Activated naive CD8-positive, alpha-beta T cell treated with anti-CD3 and anti-CD28 coated beads, Interleukin-2, amount 10 ng/mL, durations not matched to agents 7 days and 5 days (primary cell): ENCODE data around the gene LGMN. TPM values are rescaled to one million over a fixed set of nuclear protein-coding genes. Genes with fewer than 3 reads are reported as not detected.
"Not testable (repeated sequence)": the region's sequence is repeated elsewhere in the genome, so short reads cannot be mapped to it uniquely, and the experiment has no call there.

Experiments used
- ATAC-seq: fragments of 150-1000 bp; cut with Tn5 transposase; one replicate; pipeline ENCODE4 v1.10.0; 2021; ENCODE audit warnings: low read depth, moderate library complexity
- POLR2A ChIA-PET: fragments of 350-600 bp; sonication (Branson Sonifier 250); formaldehyde crosslinking; loops from one replicate; lab custom pipeline; 2021; ENCODE audit warnings: antibody characterized with exemption; lab: Charles Lee
- DNase-seq: peaks from one replicate; pipeline ENCODE4 v3.0.0; 2021
- H3K27ac Mint-ChIP-seq: one replicate; pipeline ENCODE4 v1.8.0; 2022; ENCODE audit warnings: mild to moderate bottlenecking, mixed read lengths
- H3K27me3 Mint-ChIP-seq: one replicate; pipeline ENCODE4 v1.8.0; 2022; ENCODE audit warnings: mild to moderate bottlenecking, moderate library complexity, mixed read lengths
- H3K36me3 Mint-ChIP-seq: one replicate; pipeline ENCODE4 v1.8.0; 2021; ENCODE audit warnings: mild to moderate bottlenecking, mixed read lengths
- H3K4me1 Mint-ChIP-seq: one replicate; pipeline ENCODE4 v1.8.0; 2021; ENCODE audit warnings: mixed read lengths
- H3K4me3 Mint-ChIP-seq: one replicate; pipeline ENCODE4 v1.8.0; 2022; ENCODE audit warnings: mild to moderate bottlenecking, moderate library complexity, mixed read lengths
- H3K9me3 Mint-ChIP-seq: one replicate; pipeline ENCODE4 v1.8.0; 2021; ENCODE audit warnings: mixed read lengths
- total RNA-seq, 2 experiments: library from RNA; stranded (reverse); gene quantifications; one replicate each; pipeline ENCODE4 v1.2.3, GENCODE V29; 2021

The LGMN gene
- total RNA-seq, 2 experiments from 2014 or later, result 13.4 to 16.7 TPM

DNA sequence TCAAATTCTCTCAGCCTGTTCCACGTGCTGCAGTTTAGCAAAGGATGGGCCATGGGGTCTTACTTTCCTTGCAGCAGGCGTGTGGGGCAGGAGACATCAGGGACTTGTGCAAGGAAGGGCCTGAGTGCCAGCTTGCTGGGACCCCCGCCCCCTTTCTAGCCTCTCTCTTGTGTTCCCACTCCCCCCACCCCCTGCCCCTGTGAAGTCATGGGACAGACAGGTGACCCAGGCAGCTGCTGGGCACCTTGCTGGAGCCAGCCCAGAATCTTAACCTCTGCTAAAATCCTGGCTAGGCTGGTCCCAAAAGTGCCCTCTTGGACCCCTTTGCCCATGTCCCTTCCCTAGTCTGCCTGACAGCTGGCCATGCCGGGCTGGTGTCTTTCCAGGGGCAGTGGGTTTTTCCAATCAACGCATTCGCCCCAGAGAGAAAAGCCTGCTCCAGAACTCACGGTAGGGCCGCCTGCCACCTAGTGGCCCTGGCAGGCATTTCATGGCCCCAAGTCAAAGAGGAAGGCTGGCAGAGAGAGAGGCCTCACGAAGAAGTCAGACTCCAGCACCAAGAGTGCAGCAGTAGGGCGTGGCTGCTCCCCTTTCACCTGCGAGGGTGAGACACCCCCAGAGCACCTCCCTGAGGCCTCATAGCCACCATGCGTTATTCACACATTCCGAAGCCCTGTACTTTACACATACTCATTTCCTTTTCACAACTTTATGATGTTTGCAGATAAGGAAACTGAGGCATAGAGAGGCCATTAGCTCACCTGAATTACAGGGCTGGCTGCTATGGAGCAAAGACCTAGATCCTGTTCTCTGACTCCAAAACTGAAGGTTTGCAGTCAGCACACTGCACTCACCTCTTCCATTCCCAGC is 67.4 kb downstream of the LGMN start:
- ATAC-seq (peak; percentile 60), DNase-seq (peak; percentile 82)
- peaks cover 33% of the 10 kb centered on the region for H3K4me1 Mint-ChIP-seq
- H3K27ac Mint-ChIP-seq, result peak overlapping the region; percentile 45
- H3K27me3 Mint-ChIP-seq, result no peaks in the 10 kb centered on the region
- no peak overlapping the region for H3K4me3 Mint-ChIP-seq
- H3K9me3 Mint-ChIP-seq, result peaks cover 1% of the 10 kb centered on the region
- POLR2A ChIA-PET, result no interaction called here
- H3K36me3 Mint-ChIP-seq, result peaks cover 53% of the 10 kb centered on the region

DNA sequence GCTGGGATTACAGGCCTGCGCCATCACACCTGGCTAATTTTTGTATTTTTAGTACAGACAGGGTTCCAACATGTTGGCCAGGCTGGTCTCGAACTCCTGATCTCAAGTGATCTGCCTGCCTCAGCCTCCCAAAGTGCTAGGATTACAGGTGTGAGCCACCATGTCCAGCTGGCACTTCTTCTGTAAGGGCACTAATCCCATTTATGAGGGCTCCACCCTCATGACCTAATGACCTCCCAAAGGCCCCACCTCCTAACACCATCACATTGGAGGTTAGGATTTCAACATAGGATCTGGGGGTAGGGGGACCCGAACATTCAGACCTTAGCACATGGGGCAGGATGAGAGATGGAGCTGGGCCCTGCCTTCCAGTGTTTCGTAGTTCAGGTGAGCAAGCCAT is 68.1 kb downstream of the LGMN start:
- H3K9me3 Mint-ChIP-seq, DNase-seq, H3K27ac Mint-ChIP-seq, ATAC-seq, POLR2A ChIA-PET, H3K4me3 Mint-ChIP-seq, H3K27me3 Mint-ChIP-seq: not testable (repeated sequence)
- Mint-ChIP-seq H3K36me3 (peaks cover 52% of the 10 kb centered on the region), H3K4me1 (peaks cover 40% of the 10 kb centered on the region)

DNA sequence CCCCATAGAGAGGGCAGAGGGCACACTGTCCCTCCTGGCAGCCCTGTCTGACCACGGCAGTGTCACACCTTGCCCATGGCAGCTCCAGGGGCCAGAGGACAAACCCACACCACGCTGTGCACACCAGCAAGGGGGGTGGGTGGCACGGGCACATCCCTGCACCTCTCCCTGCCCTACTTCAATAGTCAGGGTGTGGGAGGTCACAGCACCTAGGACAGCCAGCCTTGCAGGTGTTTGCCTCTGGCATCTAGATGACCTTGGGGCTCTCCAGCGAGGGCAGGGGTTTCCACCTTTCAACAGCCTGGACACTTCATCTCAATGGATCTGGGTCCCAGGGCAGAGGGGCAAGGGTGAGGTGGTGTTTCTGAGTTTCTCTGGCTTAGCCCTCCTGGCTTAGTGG is 69.2 kb downstream of the LGMN start:
- POLR2A ChIA-PET, result no interaction called here

DNA sequence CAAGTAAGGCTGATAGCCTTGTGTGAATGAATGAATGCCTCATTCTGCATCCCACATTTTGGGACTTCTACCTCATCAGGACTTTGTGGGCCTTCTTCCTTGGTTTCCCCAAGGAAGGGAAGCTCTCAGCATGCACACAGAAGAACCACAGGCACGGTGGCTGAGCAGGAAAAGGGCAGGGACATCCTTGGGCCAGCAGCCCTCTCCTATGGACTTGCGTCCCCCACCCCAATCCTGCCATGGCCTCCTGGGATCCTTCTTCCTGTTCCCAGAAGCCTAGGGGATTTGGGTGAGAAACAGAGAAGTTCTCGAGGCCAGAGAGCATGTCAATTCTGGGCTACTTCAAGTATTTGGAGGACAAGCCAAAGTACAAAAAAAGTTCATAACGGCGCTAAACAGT is 69.7 kb downstream of the LGMN start:
- no peak overlapping the region for H3K4me3 Mint-ChIP-seq
- H3K4me1 Mint-ChIP-seq, result peaks cover 44% of the 10 kb centered on the region
- DNase-seq (no peak), ATAC-seq (no peak)
- H3K9me3 Mint-ChIP-seq, result peaks cover 1% of the 10 kb centered on the region
- POLR2A ChIA-PET, result no interaction called here
- H3K36me3 Mint-ChIP-seq, result peaks cover 58% of the 10 kb centered on the region
- no peak overlapping the region for H3K27ac Mint-ChIP-seq
- H3K27me3 Mint-ChIP-seq, result no peaks in the 10 kb centered on the region

More for the DNA sequence above, 69.2 kb downstream of the LGMN start:
- Mint-ChIP-seq H3K27me3 (no peaks in the 10 kb centered on the region), H3K4me1 (peaks cover 44% of the 10 kb centered on the region), H3K4me3 (no peak overlapping the region), H3K36me3 (peaks cover 56% of the 10 kb centered on the region), H3K27ac (no peak overlapping the region), H3K9me3 (peaks cover 1% of the 10 kb centered on the region)
- no peak for ATAC-seq
- no peak for DNase-seq

DNA sequence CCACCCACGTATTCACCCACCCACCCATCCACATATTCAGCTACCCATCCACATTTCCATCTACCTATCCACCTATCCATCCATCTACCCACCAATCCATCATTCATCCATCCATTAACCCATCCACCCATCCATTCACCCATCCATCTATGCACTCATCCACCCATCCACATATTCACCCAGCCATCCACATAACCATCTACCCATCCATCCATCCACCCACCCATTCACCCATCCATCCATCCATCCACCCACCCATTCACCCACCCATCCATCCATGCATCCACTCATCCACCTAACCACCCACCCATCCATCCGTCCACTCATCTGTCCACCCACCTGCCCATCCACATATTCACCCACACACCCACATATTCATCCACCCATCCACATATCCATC is 70.5 kb downstream of the LGMN start:
- H3K4me3 Mint-ChIP-seq, result no peak overlapping the region
- H3K27ac Mint-ChIP-seq, result no peak overlapping the region
- H3K36me3 Mint-ChIP-seq, result peaks cover 58% of the 10 kb centered on the region
- H3K9me3 Mint-ChIP-seq, result peaks cover 1% of the 10 kb centered on the region
- no peaks in the 10 kb centered on the region for H3K27me3 Mint-ChIP-seq
- H3K4me1 Mint-ChIP-seq, result peaks cover 44% of the 10 kb centered on the region
- DNase-seq, result no peak
- ATAC-seq, result no peak
- POLR2A ChIA-PET, result interaction anchor here (2.0 kb wide), 1 partner anchor 27 kb away, joined by 10 read pairs; no protein-coding TSS in a partner anchor

DNA sequence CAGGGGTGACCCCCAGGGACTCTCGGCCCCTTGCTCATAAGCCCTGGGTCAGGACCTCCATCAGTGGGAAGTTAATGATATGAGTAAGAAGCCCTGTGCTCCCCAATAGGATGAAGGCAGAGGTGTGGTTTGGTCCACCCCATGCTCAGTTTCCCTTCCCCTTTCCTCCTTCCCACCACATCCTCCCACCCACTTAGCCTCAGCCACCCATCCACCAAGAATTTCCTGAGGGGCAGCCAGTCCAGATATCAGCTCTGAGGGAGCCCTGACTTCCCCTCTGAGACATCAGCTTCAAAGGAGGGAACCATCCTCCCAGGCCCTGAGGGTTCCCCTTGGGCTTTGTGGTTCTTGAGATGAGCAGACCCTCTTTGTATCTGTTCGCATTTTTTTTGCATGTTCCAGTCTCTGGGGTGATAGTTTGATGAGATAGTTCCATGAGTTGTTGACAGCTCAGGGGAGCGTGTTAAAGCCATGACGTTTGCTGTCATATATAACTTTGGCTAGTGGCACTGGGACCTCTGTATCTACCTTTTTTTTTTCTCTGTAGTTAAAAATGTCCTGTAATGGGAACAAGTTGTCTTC is 71.2 kb downstream of the LGMN start:
- peaks cover 61% of the 10 kb centered on the region for H3K36me3 Mint-ChIP-seq
- H3K27ac Mint-ChIP-seq, result peak overlapping the region; percentile 51
- no peaks in the 10 kb centered on the region for H3K27me3 Mint-ChIP-seq
- POLR2A ChIA-PET, result interaction anchor here (0.9 to 2.0 kb wide), 4 partner anchors 9 to 99 kb away, joined by 3 to 10 read pairs (median 3); no protein-coding TSS in a partner anchor
- peaks cover 42% of the 10 kb centered on the region for H3K4me1 Mint-ChIP-seq
- H3K4me3 Mint-ChIP-seq, result peak overlapping the region; percentile 14
- ATAC-seq (peak; percentile 72), DNase-seq (no peak)
- peaks cover 1% of the 10 kb centered on the region for H3K9me3 Mint-ChIP-seq

DNA sequence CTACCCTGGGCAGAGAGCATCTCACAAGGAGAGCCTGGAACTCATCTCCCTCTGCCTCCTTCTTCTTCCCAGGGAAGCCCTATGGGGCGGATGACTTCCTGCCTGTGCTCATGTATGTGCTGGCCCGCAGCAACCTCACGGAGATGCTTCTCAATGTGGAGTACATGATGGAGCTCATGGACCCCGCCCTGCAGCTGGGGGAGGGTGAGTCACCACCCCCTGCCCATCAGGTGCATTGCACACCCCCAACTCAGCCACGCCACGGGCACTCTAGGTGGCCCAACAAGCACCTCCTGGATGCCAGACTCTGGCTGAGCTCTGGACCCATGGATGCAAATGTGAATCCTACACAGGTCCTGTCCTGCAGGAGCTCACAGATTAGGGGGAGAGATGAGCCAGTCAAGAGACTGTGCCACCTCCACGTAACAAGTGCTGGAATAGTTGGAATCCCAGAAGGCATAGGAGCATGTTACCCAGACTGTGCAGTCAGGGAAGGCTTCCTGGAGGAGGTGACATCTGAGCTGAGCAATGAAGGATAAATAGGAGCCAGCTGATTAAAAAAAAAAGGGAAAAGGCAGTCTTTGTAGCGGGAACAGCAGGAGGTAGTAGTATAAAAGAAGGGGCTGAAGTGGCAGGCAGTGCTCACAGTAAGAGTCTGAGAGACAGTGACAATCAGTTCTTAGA is 71.9 kb downstream of the LGMN start:
- Mint-ChIP-seq H3K27ac (peak overlapping the region; percentile 51), H3K4me1 (peaks cover 42% of the 10 kb centered on the region), H3K4me3 (peak overlapping the region; percentile 34), H3K9me3 (peaks cover 1% of the 10 kb centered on the region), H3K27me3 (no peaks in the 10 kb centered on the region), H3K36me3 (peaks cover 63% of the 10 kb centered on the region)
- POLR2A ChIA-PET, result interaction anchor here (0.9 to 2.0 kb wide), 4 partner anchors 8 to 98 kb away, joined by 3 to 10 read pairs (median 3); no protein-coding TSS in a partner anchor
- DNase-seq, result no peak
- no peak for ATAC-seq

DNA sequence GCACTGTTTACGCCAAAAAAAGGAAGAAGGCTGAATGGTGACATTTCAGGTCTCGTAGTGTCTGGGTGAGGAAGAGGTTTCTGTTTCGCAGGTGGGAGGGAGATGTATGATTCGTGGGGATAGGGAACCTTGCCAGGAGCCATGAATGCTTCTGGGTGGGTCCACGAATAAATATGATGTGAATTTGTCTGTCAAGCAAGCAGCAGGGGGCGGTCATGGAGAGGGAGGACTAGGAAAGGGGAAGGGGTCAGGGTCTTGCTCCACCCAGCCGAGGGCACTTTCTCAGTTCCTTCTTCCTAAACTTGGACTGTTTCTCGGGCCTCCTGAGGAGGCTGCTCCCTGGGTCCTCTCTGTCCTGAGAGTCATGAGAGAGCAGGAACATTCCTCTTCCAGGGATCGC is 72.5 kb downstream of the LGMN start:
- no peaks in the 10 kb centered on the region for H3K27me3 Mint-ChIP-seq
- H3K4me3 Mint-ChIP-seq, result peak overlapping the region; percentile 54
- no peak for DNase-seq
- POLR2A ChIA-PET, result no interaction called here
- H3K9me3 Mint-ChIP-seq, result peaks cover 1% of the 10 kb centered on the region
- peaks cover 38% of the 10 kb centered on the region for H3K4me1 Mint-ChIP-seq
- peaks cover 58% of the 10 kb centered on the region for H3K36me3 Mint-ChIP-seq
- peak overlapping the region; percentile 61 for H3K27ac Mint-ChIP-seq
- no peak for ATAC-seq

DNA sequence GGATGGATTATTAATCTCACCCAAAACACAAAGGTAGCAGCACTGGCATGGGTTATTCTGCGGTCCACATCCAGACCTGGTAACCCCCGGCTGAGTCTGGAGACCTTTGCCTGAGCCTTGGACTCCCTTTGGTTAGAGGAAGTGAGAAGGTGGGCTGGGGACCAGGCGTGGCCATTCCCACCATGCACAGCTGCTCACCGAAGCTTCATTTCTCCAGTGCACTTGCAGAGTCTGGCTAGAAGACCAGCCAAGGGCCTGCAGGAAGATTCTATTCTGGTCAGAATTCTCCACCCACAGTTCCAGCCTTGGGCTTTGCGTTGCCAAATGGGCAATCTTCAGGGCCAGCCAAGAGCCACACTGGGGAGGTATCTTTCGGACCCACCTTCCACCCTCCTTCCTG is 73.0 kb downstream of the LGMN start:
- POLR2A ChIA-PET, result interaction anchor here (0.8 to 1.2 kb wide), 2 partner anchors 14 to 23 kb away, joined by 3 to 4 read pairs; no protein-coding TSS in a partner anchor
- H3K36me3 Mint-ChIP-seq, result peaks cover 57% of the 10 kb centered on the region
- ATAC-seq (no peak), DNase-seq (no peak)
- H3K4me1 Mint-ChIP-seq, result peaks cover 41% of the 10 kb centered on the region
- peaks cover 1% of the 10 kb centered on the region for H3K9me3 Mint-ChIP-seq
- peak overlapping the region; percentile 61 for H3K27ac Mint-ChIP-seq
- no peaks in the 10 kb centered on the region for H3K27me3 Mint-ChIP-seq
- peak overlapping the region; percentile 54 for H3K4me3 Mint-ChIP-seq

DNA sequence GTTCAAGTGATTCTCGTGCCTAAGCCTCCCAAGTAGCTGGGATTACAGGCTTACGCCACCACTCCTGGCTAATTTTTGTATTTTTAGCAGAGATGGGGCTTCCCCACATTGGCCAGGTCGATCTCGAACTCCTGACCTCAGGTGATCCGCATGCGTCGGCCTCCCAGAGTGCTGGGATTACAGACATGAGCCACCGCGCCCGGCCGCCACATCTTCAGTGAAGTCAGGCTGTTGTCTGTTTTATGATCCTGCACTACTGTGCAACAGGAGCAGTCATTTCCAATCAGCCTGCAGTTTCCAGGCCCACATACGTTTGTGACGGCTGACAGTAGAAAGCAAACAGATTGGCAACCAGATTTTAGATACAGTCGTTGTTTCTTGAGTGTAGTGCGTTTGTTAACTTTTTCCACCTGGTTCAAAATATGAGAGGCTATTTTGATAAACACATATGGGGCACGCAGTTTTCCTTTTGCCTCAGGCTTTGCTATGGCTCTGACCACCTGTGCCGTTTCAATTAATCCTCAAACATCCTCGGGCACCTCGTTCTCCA is 74.8 kb downstream of the LGMN start:
- ATAC-seq (no peak), DNase-seq (no peak)
- Mint-ChIP-seq H3K27me3 (no peaks in the 10 kb centered on the region), H3K4me3 (no peak overlapping the region), H3K27ac (peak overlapping the region; percentile 10), H3K4me1 (peaks cover 52% of the 10 kb centered on the region), H3K9me3 (peaks cover 1% of the 10 kb centered on the region), H3K36me3 (peaks cover 52% of the 10 kb centered on the region)
- POLR2A ChIA-PET, result interaction anchor here (1.1 kb wide), 1 partner anchor 20 kb away, joined by 3 read pairs; no protein-coding TSS in a partner anchor

DNA sequence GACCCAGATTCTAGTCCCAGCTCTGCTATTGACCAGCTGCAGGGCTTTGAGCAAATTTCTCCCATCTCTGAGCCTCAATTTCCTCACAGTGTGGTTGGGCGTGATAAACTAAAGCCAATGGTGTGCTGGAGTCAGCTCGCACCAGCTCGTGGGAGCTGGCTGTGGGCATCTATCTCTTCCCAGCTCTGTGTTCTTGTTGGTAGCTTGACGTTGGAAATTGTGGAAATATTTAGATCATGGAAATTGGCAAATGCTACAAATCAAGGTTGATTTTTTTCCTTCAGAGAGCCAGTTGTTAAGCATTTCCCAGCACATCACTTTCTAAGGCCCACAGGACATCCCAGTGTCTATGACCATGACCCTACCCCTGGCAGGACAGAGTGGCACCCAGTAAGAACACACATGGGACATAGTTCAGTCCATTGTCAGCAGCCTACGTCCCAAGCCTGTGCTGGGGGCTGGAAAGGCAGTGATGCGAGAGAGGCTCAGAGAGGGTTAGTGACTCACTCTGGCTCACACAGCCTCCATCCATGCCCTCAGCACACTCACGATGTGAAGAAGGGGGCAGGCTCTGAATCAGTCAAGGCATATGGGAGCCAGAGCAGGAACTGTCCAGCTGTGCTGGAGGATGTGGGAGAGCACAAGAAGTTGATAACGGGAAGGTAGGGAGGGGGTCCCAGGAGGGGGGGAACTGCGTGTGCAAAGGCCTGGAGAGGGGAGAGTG is 77.6 kb downstream of the LGMN start:
- H3K4me3 Mint-ChIP-seq, result no peak overlapping the region
- H3K4me1 Mint-ChIP-seq, result peaks cover 44% of the 10 kb centered on the region
- no peaks in the 10 kb centered on the region for H3K9me3 Mint-ChIP-seq
- peaks cover 44% of the 10 kb centered on the region for H3K36me3 Mint-ChIP-seq
- no peaks in the 10 kb centered on the region for H3K27me3 Mint-ChIP-seq
- no peak for ATAC-seq
- no peak for DNase-seq
- peak overlapping the region; percentile 20 for H3K27ac Mint-ChIP-seq
- POLR2A ChIA-PET, result interaction anchor here (0.9 to 1.0 kb wide), 2 partner anchors 14 to 20 kb away, joined by 3 read pairs; no protein-coding TSS in a partner anchor

DNA sequence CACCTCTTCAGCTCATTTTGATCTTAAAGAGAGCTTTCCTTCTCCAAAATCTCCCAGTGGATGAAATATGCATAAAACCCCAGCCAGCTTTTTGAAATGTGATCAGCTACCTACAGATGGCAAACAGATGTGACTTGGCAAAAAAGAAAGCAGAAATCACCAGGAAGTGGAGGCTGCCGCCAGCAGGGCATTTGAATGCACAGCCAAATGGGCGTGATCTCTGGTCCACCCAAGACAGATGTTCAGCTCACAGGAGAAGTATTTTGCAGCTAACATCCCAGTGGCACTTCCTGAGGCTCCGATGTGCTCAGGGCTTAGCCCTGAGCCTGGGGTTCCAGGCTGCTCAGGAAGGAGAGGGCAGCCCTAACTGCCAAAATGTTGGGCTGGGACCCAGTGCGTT is 78.3 kb downstream of the LGMN start:
- Mint-ChIP-seq H3K4me1 (peaks cover 44% of the 10 kb centered on the region), H3K27me3 (no peaks in the 10 kb centered on the region), H3K36me3 (peaks cover 44% of the 10 kb centered on the region), H3K9me3 (no peaks in the 10 kb centered on the region), H3K27ac (peak overlapping the region; percentile 57), H3K4me3 (no peak overlapping the region)
- ATAC-seq (peak; percentile 16), DNase-seq (no peak)
- POLR2A ChIA-PET, result interaction anchor here (0.9 to 1.0 kb wide), 2 partner anchors 13 to 20 kb away, joined by 3 read pairs; no protein-coding TSS in a partner anchor
